Retinal pigment epithelial cell (primary cell): ENCODE measurements around the gene DDOST.
A peak's percentile ranks its signal among the peaks of the same experiment; 100 is the strongest.

Experiments
- DNase-seq: peaks from one replicate; pipeline ENCODE4 v3.0.0-alpha.2; 2010; ENCODE audit warnings: low read depth
- H3K4me3 ChIP-seq: 2 replicates; pipeline ENCODE4 v1.5.1; 2011; ENCODE audit warnings: mild to moderate bottlenecking, low read length, control low read depth, moderate library complexity
- TF ChIP-seq, protein P1 (sequence below): conservative IDR thresholded peaks from 2 replicates; pipeline ENCODE4 v1.5.1; 2011; ENCODE audit warnings: low read depth, low read length, control low read depth, inconsistent platforms

The DDOST gene

DNA sequence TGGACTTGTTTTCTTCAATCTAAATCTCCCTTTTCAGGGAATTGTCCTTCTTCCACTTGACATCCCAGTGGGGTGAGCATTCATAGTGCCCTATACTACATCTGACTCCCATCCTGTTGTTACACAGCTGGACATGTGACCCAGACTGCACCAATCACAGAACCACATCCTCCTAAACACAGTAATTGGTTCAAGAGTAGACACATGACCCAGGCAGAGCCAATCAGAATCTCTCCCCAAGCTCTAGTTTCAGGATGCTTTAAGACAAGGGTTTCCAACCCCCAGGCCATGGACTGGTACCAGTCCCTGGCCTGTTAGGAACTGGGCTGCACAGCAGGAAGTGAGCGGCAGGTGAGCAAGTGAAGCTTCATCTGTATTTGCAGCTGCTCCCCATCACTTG is 5.6 kb upstream of the DDOST start:
- TF ChIP-seq, protein P1, sequence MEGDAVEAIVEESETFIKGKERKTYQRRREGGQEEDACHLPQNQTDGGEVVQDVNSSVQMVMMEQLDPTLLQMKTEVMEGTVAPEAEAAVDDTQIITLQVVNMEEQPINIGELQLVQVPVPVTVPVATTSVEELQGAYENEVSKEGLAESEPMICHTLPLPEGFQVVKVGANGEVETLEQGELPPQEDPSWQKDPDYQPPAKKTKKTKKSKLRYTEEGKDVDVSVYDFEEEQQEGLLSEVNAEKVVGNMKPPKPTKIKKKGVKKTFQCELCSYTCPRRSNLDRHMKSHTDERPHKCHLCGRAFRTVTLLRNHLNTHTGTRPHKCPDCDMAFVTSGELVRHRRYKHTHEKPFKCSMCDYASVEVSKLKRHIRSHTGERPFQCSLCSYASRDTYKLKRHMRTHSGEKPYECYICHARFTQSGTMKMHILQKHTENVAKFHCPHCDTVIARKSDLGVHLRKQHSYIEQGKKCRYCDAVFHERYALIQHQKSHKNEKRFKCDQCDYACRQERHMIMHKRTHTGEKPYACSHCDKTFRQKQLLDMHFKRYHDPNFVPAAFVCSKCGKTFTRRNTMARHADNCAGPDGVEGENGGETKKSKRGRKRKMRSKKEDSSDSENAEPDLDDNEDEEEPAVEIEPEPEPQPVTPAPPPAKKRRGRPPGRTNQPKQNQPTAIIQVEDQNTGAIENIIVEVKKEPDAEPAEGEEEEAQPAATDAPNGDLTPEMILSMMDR: no peak
- no peak for DNase-seq
- H3K4me3 ChIP-seq: no peak overlapping the region

- TF ChIP-seq, protein P1: no peak
- no peak overlapping the region for H3K4me3 ChIP-seq
- no peak for DNase-seq
Measured at GRCh38 chr1:20666146-20666545, 5.0 kb upstream of the DDOST start.

DNA sequence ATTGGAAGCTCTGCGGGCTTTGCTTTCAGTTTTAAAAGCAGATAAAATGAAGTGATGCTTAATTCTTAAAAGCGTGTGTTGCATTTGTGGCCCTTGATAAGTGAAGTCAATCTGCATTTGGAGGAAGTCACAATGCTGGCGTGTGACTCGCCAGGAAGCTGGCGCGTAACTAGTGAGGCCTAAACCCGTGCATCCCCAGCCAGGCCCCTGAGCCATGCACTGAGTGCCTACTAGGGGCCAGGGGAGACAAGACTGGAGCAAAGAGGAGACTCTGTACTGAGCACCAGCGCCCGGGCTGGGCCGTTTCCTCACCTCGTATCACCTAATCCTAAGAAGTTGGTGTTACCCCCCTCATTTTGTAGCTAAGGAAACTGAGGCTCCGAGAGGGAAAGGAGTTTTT is 4.6 kb upstream of the DDOST start:
- TF ChIP-seq, protein P1: no peak
- no peak overlapping the region for H3K4me3 ChIP-seq
- DNase-seq: no peak

GRCh38 chr1:20663969-20664715 is 3.0 kb upstream of the DDOST start:
- TF ChIP-seq, protein P1: no peak
- no peak for DNase-seq
- no peak overlapping the region for H3K4me3 ChIP-seq

- no peak overlapping the region for H3K4me3 ChIP-seq
- DNase-seq: no peak
- TF ChIP-seq, protein P1: no peak
Measured at GRCh38 chr1:20663365-20663764, 2.2 kb upstream of the DDOST start.

DNA sequence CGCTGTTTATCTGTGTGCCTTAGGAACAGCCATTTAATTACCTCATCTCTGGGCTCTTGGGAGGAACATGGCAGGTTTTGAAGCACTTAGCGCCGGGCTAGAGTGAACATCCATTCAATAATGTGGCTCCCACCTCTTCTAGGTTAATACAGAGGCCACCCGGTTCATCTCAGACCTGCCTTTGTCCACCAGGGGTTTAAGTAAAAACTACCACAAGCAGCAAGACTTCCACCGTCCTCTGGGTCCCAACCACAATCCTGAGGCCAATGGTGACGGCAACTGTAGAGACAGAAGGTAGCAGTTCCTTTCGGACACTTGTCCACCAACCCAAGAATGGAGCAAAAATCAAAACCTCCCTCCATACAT is 924 bp upstream of the DDOST start:
- no peak for DNase-seq
- peak overlapping the region; percentile 95 for H3K4me3 ChIP-seq
- TF ChIP-seq, protein P1: no peak

- TF ChIP-seq, protein P1: no peak
- peak overlapping the region; percentile 95 for H3K4me3 ChIP-seq
- DNase-seq: no peak
Measured at GRCh38 chr1:20660847-20661206, 342 bp downstream of the DDOST start.
